ENCODE measurements around the gene TMEM175. TPM values are rescaled to one million over a fixed set of nuclear protein-coding genes. Genes with fewer than 3 reads are reported as not detected.
"Not testable (repeated sequence)": the region's sequence is repeated elsewhere in the genome, so short reads cannot be mapped to it uniquely, and the experiment has no call there.

The TMEM175 gene
- total RNA-seq, 1 donor from 2014 or later, result 15.4 TPM

- DNase-seq (ENCODE audit: low spot score), result no peak
- intact Hi-C loops (cut with micrococcal nuclease), result no loop called here
- Mint-ChIP-seq H3K9me3 (no peaks in the 10 kb centered on the region), H3K27me3 (ENCODE audit: insufficient read depth) (peaks cover 32% of the 10 kb centered on the region), H3K4me3 (no peak overlapping the region), H3K36me3 (ENCODE audit: low read depth) (no peaks in the 10 kb centered on the region), H3K27ac (no peak overlapping the region), H3K4me1 (ENCODE audit: low read depth) (no peaks in the 10 kb centered on the region)
Observed at GRCh38 chr4:995311-996026, 63.2 kb downstream of the TMEM175 start.

- intact Hi-C loops (cut with micrococcal nuclease), result no loop called here
- no peaks in the 10 kb centered on the region for H3K36me3 Mint-ChIP-seq (ENCODE audit: low read depth)
- H3K9me3 Mint-ChIP-seq, result no peaks in the 10 kb centered on the region
- DNase-seq (ENCODE audit: low spot score), result no peak
- peaks cover 34% of the 10 kb centered on the region for H3K27me3 Mint-ChIP-seq (ENCODE audit: insufficient read depth)
- H3K4me1 Mint-ChIP-seq (ENCODE audit: low read depth), result no peaks in the 10 kb centered on the region
- no peak overlapping the region for H3K4me3 Mint-ChIP-seq
- H3K27ac Mint-ChIP-seq, result no peak overlapping the region
Observed at GRCh38 chr4:996030-996996, 64.1 kb downstream of the TMEM175 start.

- H3K4me1 Mint-ChIP-seq (ENCODE audit: low read depth), result no peaks in the 10 kb centered on the region
- no peak overlapping the region for H3K4me3 Mint-ChIP-seq
- H3K36me3 Mint-ChIP-seq (ENCODE audit: low read depth), result no peaks in the 10 kb centered on the region
- intact Hi-C loops (cut with micrococcal nuclease), result no loop called here
- H3K27ac Mint-ChIP-seq, result no peak overlapping the region
- H3K27me3 Mint-ChIP-seq (ENCODE audit: insufficient read depth), result peaks cover 34% of the 10 kb centered on the region
- H3K9me3 Mint-ChIP-seq, result no peaks in the 10 kb centered on the region
- DNase-seq (ENCODE audit: low spot score), result no peak
Observed at GRCh38 chr4:996997-997374, 64.7 kb downstream of the TMEM175 start.

- H3K9me3 Mint-ChIP-seq, result no peaks in the 10 kb centered on the region
- H3K4me1 Mint-ChIP-seq (ENCODE audit: low read depth), result no peaks in the 10 kb centered on the region
- peaks cover 34% of the 10 kb centered on the region for H3K27me3 Mint-ChIP-seq (ENCODE audit: insufficient read depth)
- H3K27ac Mint-ChIP-seq, result no peak overlapping the region
- no peak overlapping the region for H3K4me3 Mint-ChIP-seq
- intact Hi-C loops (cut with micrococcal nuclease), result no loop called here
- DNase-seq (ENCODE audit: low spot score), result no peak
- no peaks in the 10 kb centered on the region for H3K36me3 Mint-ChIP-seq (ENCODE audit: low read depth)
Observed at GRCh38 chr4:997375-998071, 65.3 kb downstream of the TMEM175 start.

- Mint-ChIP-seq H3K4me3 (no peak overlapping the region), H3K9me3 (no peaks in the 10 kb centered on the region), H3K27ac (no peak overlapping the region), H3K36me3 (ENCODE audit: low read depth) (no peaks in the 10 kb centered on the region), H3K27me3 (ENCODE audit: insufficient read depth) (peaks cover 34% of the 10 kb centered on the region), H3K4me1 (ENCODE audit: low read depth) (no peaks in the 10 kb centered on the region)
- no peak for DNase-seq (ENCODE audit: low spot score)
- intact Hi-C loops (cut with micrococcal nuclease), result no loop called here
Observed at GRCh38 chr4:998096-998691, 65.9 kb downstream of the TMEM175 start.

GRCh38 chr4:999240-999863 is 67.1 kb downstream of the TMEM175 start:
- H3K27ac Mint-ChIP-seq; H3K36me3 Mint-ChIP-seq (ENCODE audit: low read depth); intact Hi-C loops (cut with micrococcal nuclease); DNase-seq (ENCODE audit: low spot score); H3K4me3 Mint-ChIP-seq; H3K4me1 Mint-ChIP-seq (ENCODE audit: low read depth); H3K9me3 Mint-ChIP-seq: not testable (repeated sequence)
- peaks cover 37% of the 10 kb centered on the region for H3K27me3 Mint-ChIP-seq (ENCODE audit: insufficient read depth)

GRCh38 chr4:999882-1000425 is 67.7 kb downstream of the TMEM175 start:
- no peaks in the 10 kb centered on the region for H3K36me3 Mint-ChIP-seq (ENCODE audit: low read depth)
- peaks cover 40% of the 10 kb centered on the region for H3K27me3 Mint-ChIP-seq (ENCODE audit: insufficient read depth)
- no peak overlapping the region for H3K27ac Mint-ChIP-seq
- no peak overlapping the region for H3K4me3 Mint-ChIP-seq
- no peak for DNase-seq (ENCODE audit: low spot score)
- H3K9me3 Mint-ChIP-seq, result no peaks in the 10 kb centered on the region
- intact Hi-C loops (cut with micrococcal nuclease), result no loop called here
- no peaks in the 10 kb centered on the region for H3K4me1 Mint-ChIP-seq (ENCODE audit: low read depth)

- H3K27ac Mint-ChIP-seq, result no peak overlapping the region
- H3K9me3 Mint-ChIP-seq, result no peaks in the 10 kb centered on the region
- no peaks in the 10 kb centered on the region for H3K36me3 Mint-ChIP-seq (ENCODE audit: low read depth)
- peaks cover 37% of the 10 kb centered on the region for H3K27me3 Mint-ChIP-seq (ENCODE audit: insufficient read depth)
- no peak for DNase-seq (ENCODE audit: low spot score)
- intact Hi-C loops (cut with micrococcal nuclease), result no loop called here
- H3K4me3 Mint-ChIP-seq, result no peak overlapping the region
- H3K4me1 Mint-ChIP-seq (ENCODE audit: low read depth), result no peaks in the 10 kb centered on the region
Observed at GRCh38 chr4:1000686-1001260, 68.5 kb downstream of the TMEM175 start.

- Mint-ChIP-seq H3K27ac (no peak overlapping the region), H3K9me3 (no peaks in the 10 kb centered on the region), H3K4me3 (no peak overlapping the region), H3K36me3 (ENCODE audit: low read depth) (no peaks in the 10 kb centered on the region), H3K4me1 (ENCODE audit: low read depth) (no peaks in the 10 kb centered on the region), H3K27me3 (ENCODE audit: insufficient read depth) (peaks cover 33% of the 10 kb centered on the region)
- intact Hi-C loops (cut with micrococcal nuclease), result no loop called here
- DNase-seq (ENCODE audit: low spot score), result no peak
Observed at GRCh38 chr4:1001561-1002130, 69.4 kb downstream of the TMEM175 start.

- Mint-ChIP-seq H3K36me3 (ENCODE audit: low read depth) (no peaks in the 10 kb centered on the region), H3K27ac (no peak overlapping the region), H3K9me3 (no peaks in the 10 kb centered on the region), H3K4me1 (ENCODE audit: low read depth) (no peaks in the 10 kb centered on the region), H3K4me3 (no peak overlapping the region), H3K27me3 (ENCODE audit: insufficient read depth) (peaks cover 35% of the 10 kb centered on the region)
- intact Hi-C loops (cut with micrococcal nuclease), result no loop called here
- DNase-seq (ENCODE audit: low spot score), result no peak
Observed at GRCh38 chr4:1002131-1002630, 69.9 kb downstream of the TMEM175 start.

- no peak for DNase-seq (ENCODE audit: low spot score)
- Mint-ChIP-seq H3K4me3 (no peak overlapping the region), H3K36me3 (ENCODE audit: low read depth) (no peaks in the 10 kb centered on the region), H3K27me3 (ENCODE audit: insufficient read depth) (peaks cover 38% of the 10 kb centered on the region), H3K27ac (no peak overlapping the region), H3K4me1 (ENCODE audit: low read depth) (no peaks in the 10 kb centered on the region), H3K9me3 (no peaks in the 10 kb centered on the region)
- intact Hi-C loops (cut with micrococcal nuclease), result no loop called here
Observed at GRCh38 chr4:1002631-1003251, 70.5 kb downstream of the TMEM175 start.

Measured in activated T-helper 1 cell treated with anti-CD3 and anti-CD28 coated beads, Interleukin-12 subunit alpha, Interleukin-12 subunit beta, Interleukin-2, Interleukin-4 antibody, amounts not matched to agents 30 ng/mL and 10 ng/mL and 1 ng/mL, durations not matched to agents 14 hours and 24 hours and 36 hours (primary cell).